ENCODE results near the gene MVB12B. TPM values are rescaled to one million over a fixed set of nuclear protein-coding genes. Genes with fewer than 3 reads are reported as not detected.

MVB12B gene
- polyA plus RNA-seq, 2 donors = 2.1 to 2.4 TPM

- no peaks in the 10 kb centered on the region for H3K4me1 ChIP-seq (ENCODE audit: control insufficient read depth in 2 of 2, insufficient read depth in 2 of 2, low read length in 1 of 2)
- no peaks in the 10 kb centered on the region for H3K9me3 ChIP-seq (ENCODE audit: control insufficient read depth in 2 of 2, insufficient read depth in 1 of 2, low read depth in 1 of 2, low read length in 1 of 2)
- H3K27me3 ChIP-seq (ENCODE audit: control insufficient read depth in 1 of 2, insufficient read depth in 2 of 2, low read length in 2 of 2) = no peaks in the 10 kb centered on the region
- H3K4me3 ChIP-seq (ENCODE audit: low read depth in 1 of 2, low read length in 2 of 2) = no peak overlapping the region
- 86 to 89% methylated on average over 12 of the region's 12 CpGs for WGBS, 2 donors
- peaks cover 4 to 8% of the 10 kb centered on the region in 2 donors for H3K36me3 ChIP-seq (ENCODE audit: control insufficient read depth in 2 of 2, insufficient read depth in 2 of 2, low read length in 1 of 2)
- no peak overlapping the region for H3K27ac ChIP-seq (ENCODE audit: low read depth in 2 of 2, low read length in 1 of 2)
Measured at GRCh38 chr9:126449725-126450667, 123.4 kb downstream of the MVB12B start.

GRCh38 chr9:126450668-126451205 lies 124.1 kb downstream of the MVB12B start:
- WGBS, 2 donors = 96% methylated on average over 6 of the region's 6 CpGs

GRCh38 chr9:126451316-126451885 lies 124.8 kb downstream of the MVB12B start:
- Histone ChIP-seq H3K4me1 (ENCODE audit: control insufficient read depth in 2 of 2, insufficient read depth in 2 of 2, low read length in 1 of 2) (no peaks in the 10 kb centered on the region), H3K36me3 (ENCODE audit: control insufficient read depth in 2 of 2, insufficient read depth in 2 of 2, low read length in 1 of 2) (peaks cover 4 to 8% of the 10 kb centered on the region in 2 donors), H3K9me3 (ENCODE audit: control insufficient read depth in 2 of 2, insufficient read depth in 1 of 2, low read depth in 1 of 2, low read length in 1 of 2) (no peaks in the 10 kb centered on the region), H3K27ac (ENCODE audit: low read depth in 2 of 2, low read length in 1 of 2) (no peak overlapping the region), H3K27me3 (ENCODE audit: control insufficient read depth in 1 of 2, insufficient read depth in 2 of 2, low read length in 2 of 2) (no peaks in the 10 kb centered on the region), H3K4me3 (ENCODE audit: low read depth in 1 of 2, low read length in 2 of 2) (no peak overlapping the region)
- 89 to 92% methylated on average over 6 of the region's 6 CpGs for WGBS, 2 donors

More at GRCh38 chr9:126450668-126451205, 124.1 kb downstream of the MVB12B start:
- Histone ChIP-seq H3K4me1 (ENCODE audit: control insufficient read depth in 2 of 2, insufficient read depth in 2 of 2, low read length in 1 of 2) (no peaks in the 10 kb centered on the region), H3K4me3 (ENCODE audit: low read depth in 1 of 2, low read length in 2 of 2) (no peak overlapping the region), H3K9me3 (ENCODE audit: control insufficient read depth in 2 of 2, insufficient read depth in 1 of 2, low read depth in 1 of 2, low read length in 1 of 2) (no peaks in the 10 kb centered on the region), H3K36me3 (ENCODE audit: control insufficient read depth in 2 of 2, insufficient read depth in 2 of 2, low read length in 1 of 2) (peaks cover 4 to 8% of the 10 kb centered on the region in 2 donors), H3K27me3 (ENCODE audit: control insufficient read depth in 1 of 2, insufficient read depth in 2 of 2, low read length in 2 of 2) (no peaks in the 10 kb centered on the region), H3K27ac (ENCODE audit: low read depth in 2 of 2, low read length in 1 of 2) (no peak overlapping the region)

- peaks cover 4 to 8% of the 10 kb centered on the region in 2 donors for H3K36me3 ChIP-seq (ENCODE audit: control insufficient read depth in 2 of 2, insufficient read depth in 2 of 2, low read length in 1 of 2)
- H3K4me1 ChIP-seq (ENCODE audit: control insufficient read depth in 2 of 2, insufficient read depth in 2 of 2, low read length in 1 of 2) = no peaks in the 10 kb centered on the region
- no peak overlapping the region for H3K27ac ChIP-seq (ENCODE audit: low read depth in 2 of 2, low read length in 1 of 2)
- no peaks in the 10 kb centered on the region for H3K9me3 ChIP-seq (ENCODE audit: control insufficient read depth in 2 of 2, insufficient read depth in 1 of 2, low read depth in 1 of 2, low read length in 1 of 2)
- no peak overlapping the region for H3K4me3 ChIP-seq (ENCODE audit: low read depth in 1 of 2, low read length in 2 of 2)
- WGBS, 2 donors = 89 to 91% methylated on average over 12 of the region's 12 CpGs
- no peaks in the 10 kb centered on the region for H3K27me3 ChIP-seq (ENCODE audit: control insufficient read depth in 1 of 2, insufficient read depth in 2 of 2, low read length in 2 of 2)
Measured at GRCh38 chr9:126452106-126452505, 125.5 kb downstream of the MVB12B start.

GRCh38 chr9:126453156-126453963 lies 126.7 kb downstream of the MVB12B start:
- WGBS, 2 donors = 88 to 89% methylated on average over 14 of the region's 14 CpGs
- no peaks in the 10 kb centered on the region for H3K9me3 ChIP-seq (ENCODE audit: control insufficient read depth in 2 of 2, insufficient read depth in 1 of 2, low read depth in 1 of 2, low read length in 1 of 2)
- H3K27ac ChIP-seq (ENCODE audit: low read depth in 2 of 2, low read length in 1 of 2) = no peak overlapping the region
- no peak overlapping the region for H3K4me3 ChIP-seq (ENCODE audit: low read depth in 1 of 2, low read length in 2 of 2)
- H3K27me3 ChIP-seq (ENCODE audit: control insufficient read depth in 1 of 2, insufficient read depth in 2 of 2, low read length in 2 of 2) = no peaks in the 10 kb centered on the region
- no peaks in the 10 kb centered on the region for H3K4me1 ChIP-seq (ENCODE audit: control insufficient read depth in 2 of 2, insufficient read depth in 2 of 2, low read length in 1 of 2)
- H3K36me3 ChIP-seq (ENCODE audit: control insufficient read depth in 2 of 2, insufficient read depth in 2 of 2, low read length in 1 of 2) = peaks cover 0 to 8% of the 10 kb centered on the region in 2 donors

- WGBS, 2 donors = 86 to 89% methylated on average over 4 of the region's 4 CpGs
- Histone ChIP-seq H3K4me3 (ENCODE audit: low read depth in 1 of 2, low read length in 2 of 2) (no peak overlapping the region), H3K4me1 (ENCODE audit: control insufficient read depth in 2 of 2, insufficient read depth in 2 of 2, low read length in 1 of 2) (no peaks in the 10 kb centered on the region), H3K27me3 (ENCODE audit: control insufficient read depth in 1 of 2, insufficient read depth in 2 of 2, low read length in 2 of 2) (no peaks in the 10 kb centered on the region), H3K36me3 (ENCODE audit: control insufficient read depth in 2 of 2, insufficient read depth in 2 of 2, low read length in 1 of 2) (peaks cover 0 to 8% of the 10 kb centered on the region in 2 donors), H3K9me3 (ENCODE audit: control insufficient read depth in 2 of 2, insufficient read depth in 1 of 2, low read depth in 1 of 2, low read length in 1 of 2) (no peaks in the 10 kb centered on the region), H3K27ac (ENCODE audit: low read depth in 2 of 2, low read length in 1 of 2) (no peak overlapping the region)
Measured at GRCh38 chr9:126454215-126454614, 127.6 kb downstream of the MVB12B start.

GRCh38 chr9:126454795-126455194 lies 128.2 kb downstream of the MVB12B start:
- 97% methylated on average over 9 of the region's 9 CpGs for WGBS, 2 donors
- no peaks in the 10 kb centered on the region for H3K9me3 ChIP-seq (ENCODE audit: control insufficient read depth in 2 of 2, insufficient read depth in 1 of 2, low read depth in 1 of 2, low read length in 1 of 2)
- no peak overlapping the region for H3K4me3 ChIP-seq (ENCODE audit: low read depth in 1 of 2, low read length in 2 of 2)
- no peaks in the 10 kb centered on the region for H3K27me3 ChIP-seq (ENCODE audit: control insufficient read depth in 1 of 2, insufficient read depth in 2 of 2, low read length in 2 of 2)
- no peaks in the 10 kb centered on the region for H3K4me1 ChIP-seq (ENCODE audit: control insufficient read depth in 2 of 2, insufficient read depth in 2 of 2, low read length in 1 of 2)
- H3K36me3 ChIP-seq (ENCODE audit: control insufficient read depth in 2 of 2, insufficient read depth in 2 of 2, low read length in 1 of 2) = peaks cover 0 to 8% of the 10 kb centered on the region in 2 donors
- no peak overlapping the region for H3K27ac ChIP-seq (ENCODE audit: low read depth in 2 of 2, low read length in 1 of 2)

- Histone ChIP-seq H3K36me3 (ENCODE audit: control insufficient read depth in 2 of 2, insufficient read depth in 2 of 2, low read length in 1 of 2) (peaks cover 0 to 2% of the 10 kb centered on the region in 2 donors), H3K4me1 (ENCODE audit: control insufficient read depth in 2 of 2, insufficient read depth in 2 of 2, low read length in 1 of 2) (no peaks in the 10 kb centered on the region), H3K4me3 (ENCODE audit: low read depth in 1 of 2, low read length in 2 of 2) (no peak overlapping the region), H3K27ac (ENCODE audit: low read depth in 2 of 2, low read length in 1 of 2) (no peak overlapping the region), H3K27me3 (ENCODE audit: control insufficient read depth in 1 of 2, insufficient read depth in 2 of 2, low read length in 2 of 2) (no peaks in the 10 kb centered on the region), H3K9me3 (ENCODE audit: control insufficient read depth in 2 of 2, insufficient read depth in 1 of 2, low read depth in 1 of 2, low read length in 1 of 2) (no peaks in the 10 kb centered on the region)
- WGBS, 2 donors = 78 to 81% methylated on average over 16 of the region's 16 CpGs
Measured at GRCh38 chr9:126456441-126457174, 130.0 kb downstream of the MVB12B start.

- no peaks in the 10 kb centered on the region for H3K9me3 ChIP-seq (ENCODE audit: control insufficient read depth in 2 of 2, insufficient read depth in 1 of 2, low read depth in 1 of 2, low read length in 1 of 2)
- no peaks in the 10 kb centered on the region for H3K27me3 ChIP-seq (ENCODE audit: control insufficient read depth in 1 of 2, insufficient read depth in 2 of 2, low read length in 2 of 2)
- H3K27ac ChIP-seq (ENCODE audit: low read depth in 2 of 2, low read length in 1 of 2) = no peak overlapping the region
- 94 to 95% methylated on average over 5 of the region's 5 CpGs for WGBS, 2 donors
- H3K36me3 ChIP-seq (ENCODE audit: control insufficient read depth in 2 of 2, insufficient read depth in 2 of 2, low read length in 1 of 2) = peaks cover 0 to 2% of the 10 kb centered on the region in 2 donors
- H3K4me3 ChIP-seq (ENCODE audit: low read depth in 1 of 2, low read length in 2 of 2) = no peak overlapping the region
- no peaks in the 10 kb centered on the region for H3K4me1 ChIP-seq (ENCODE audit: control insufficient read depth in 2 of 2, insufficient read depth in 2 of 2, low read length in 1 of 2)
Measured at GRCh38 chr9:126457175-126457547, 130.5 kb downstream of the MVB12B start.
